ENCODE data around the gene BOC. TPM values are rescaled to one million over a fixed set of nuclear protein-coding genes. Genes with fewer than 3 reads are reported as not detected.

BOC gene
- total RNA-seq, 2 experiments from 2014 or later, result not detected

DNA sequence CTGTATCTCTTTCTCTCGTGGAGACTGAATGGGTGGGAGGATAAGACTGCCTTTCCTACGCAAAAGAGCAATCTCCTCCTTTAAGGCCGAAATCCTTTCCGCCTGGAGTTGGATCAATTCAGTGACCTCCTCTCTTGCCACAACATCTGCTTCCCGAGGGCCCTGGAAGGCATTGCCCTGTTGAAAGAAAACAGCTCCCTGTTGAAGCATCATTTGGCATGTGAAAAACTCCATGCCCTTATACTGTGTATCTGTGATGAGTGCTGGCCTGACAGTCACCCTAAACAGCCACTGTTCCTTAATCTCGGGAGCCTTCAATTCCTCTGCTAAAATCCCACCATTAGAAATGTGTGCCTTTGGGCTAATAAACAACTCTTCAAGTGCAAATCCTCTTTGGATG is 80.2 kb downstream of the BOC start:
- Histone ChIP-seq H3K27ac (ENCODE audit: low read depth in 1 of 2, low read length in 2 of 2) (no peak overlapping the region), H3K36me3 (ENCODE audit: insufficient read depth, low read length) (no peaks in the 10 kb centered on the region), H3K4me1 (ENCODE audit: insufficient read depth, low read length) (no peaks in the 10 kb centered on the region), H3K27me3 (ENCODE audit: control insufficient read depth in 1 of 2, insufficient read depth in 2 of 2, low read length in 2 of 2) (no peaks in the 10 kb centered on the region), H3K4me3 (ENCODE audit: low read length) (no peak overlapping the region), H3K9me3 (ENCODE audit: control insufficient read depth in 1 of 2, insufficient read depth in 1 of 2, low read length in 2 of 2) (no peaks in the 10 kb centered on the region)
- CTCF ChIA-PET, result no interaction called here
- no peaks in the 10 kb centered on the region for H3K9me3 Mint-ChIP-seq
- H3K4me1 Mint-ChIP-seq (ENCODE audit: low read depth), result no peaks in the 10 kb centered on the region
- H3K36me3 Mint-ChIP-seq (ENCODE audit: low read depth), result no peaks in the 10 kb centered on the region
- POLR2A ChIA-PET, result no interaction called here
- TF ChIP-seq, protein P1, sequence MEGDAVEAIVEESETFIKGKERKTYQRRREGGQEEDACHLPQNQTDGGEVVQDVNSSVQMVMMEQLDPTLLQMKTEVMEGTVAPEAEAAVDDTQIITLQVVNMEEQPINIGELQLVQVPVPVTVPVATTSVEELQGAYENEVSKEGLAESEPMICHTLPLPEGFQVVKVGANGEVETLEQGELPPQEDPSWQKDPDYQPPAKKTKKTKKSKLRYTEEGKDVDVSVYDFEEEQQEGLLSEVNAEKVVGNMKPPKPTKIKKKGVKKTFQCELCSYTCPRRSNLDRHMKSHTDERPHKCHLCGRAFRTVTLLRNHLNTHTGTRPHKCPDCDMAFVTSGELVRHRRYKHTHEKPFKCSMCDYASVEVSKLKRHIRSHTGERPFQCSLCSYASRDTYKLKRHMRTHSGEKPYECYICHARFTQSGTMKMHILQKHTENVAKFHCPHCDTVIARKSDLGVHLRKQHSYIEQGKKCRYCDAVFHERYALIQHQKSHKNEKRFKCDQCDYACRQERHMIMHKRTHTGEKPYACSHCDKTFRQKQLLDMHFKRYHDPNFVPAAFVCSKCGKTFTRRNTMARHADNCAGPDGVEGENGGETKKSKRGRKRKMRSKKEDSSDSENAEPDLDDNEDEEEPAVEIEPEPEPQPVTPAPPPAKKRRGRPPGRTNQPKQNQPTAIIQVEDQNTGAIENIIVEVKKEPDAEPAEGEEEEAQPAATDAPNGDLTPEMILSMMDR (IDR thresholded peaks at IDR 0.05), result no peak
- no peak overlapping the region for H3K4me3 Mint-ChIP-seq
- no peaks in the 10 kb centered on the region for H3K27me3 Mint-ChIP-seq
- no peak for DNase-seq
- H3K27ac Mint-ChIP-seq, result no peak overlapping the region
- intact Hi-C loops (cut with DNase I, micrococcal nuclease), result no loop called here
- no peak for ATAC-seq (ENCODE audit: poor library complexity)

DNA sequence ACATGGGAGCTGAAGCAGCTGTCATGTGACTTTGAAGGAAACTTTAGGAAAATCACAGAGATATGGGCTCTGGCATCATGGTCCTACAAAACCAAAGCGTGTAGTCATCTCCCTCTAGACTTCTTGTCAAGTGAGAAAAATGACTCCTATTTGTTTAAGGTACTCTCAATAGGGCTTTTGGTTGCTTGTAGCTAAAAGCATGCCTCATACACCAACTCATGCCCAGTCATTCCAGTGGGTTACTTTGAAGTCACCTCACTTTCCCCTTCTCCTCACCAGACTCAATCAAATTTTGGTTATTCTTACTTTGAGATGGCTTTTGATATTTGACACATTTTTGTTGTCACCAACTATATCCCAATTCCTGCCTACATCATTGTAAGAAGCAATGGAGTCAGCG is 81.6 kb downstream of the BOC start:
- H3K27me3 Mint-ChIP-seq, result no peaks in the 10 kb centered on the region
- H3K27ac ChIP-seq (ENCODE audit: low read depth in 1 of 2, low read length in 2 of 2), result no peak overlapping the region
- TF ChIP-seq, protein P1 (IDR thresholded peaks at IDR 0.05), result no peak
- ATAC-seq (ENCODE audit: poor library complexity) (no peak), DNase-seq (no peak)
- no peaks in the 10 kb centered on the region for H3K4me1 ChIP-seq (ENCODE audit: insufficient read depth, low read length)
- POLR2A ChIA-PET, result no interaction called here
- CTCF ChIA-PET, result interaction anchor here (0.6 to 1.4 kb wide), 3 partner anchors 15 to 741 kb away, joined by 3 to 5 read pairs (median 3); no protein-coding TSS in a partner anchor
- no peak overlapping the region for H3K27ac Mint-ChIP-seq
- no peak overlapping the region for H3K4me3 ChIP-seq (ENCODE audit: low read length)
- no peak overlapping the region for H3K4me3 Mint-ChIP-seq
- H3K27me3 ChIP-seq (ENCODE audit: control insufficient read depth in 1 of 2, insufficient read depth in 2 of 2, low read length in 2 of 2), result no peaks in the 10 kb centered on the region
- no peaks in the 10 kb centered on the region for H3K4me1 Mint-ChIP-seq (ENCODE audit: low read depth)
- no peaks in the 10 kb centered on the region for H3K9me3 Mint-ChIP-seq
- H3K36me3 Mint-ChIP-seq (ENCODE audit: low read depth), result peaks cover 6% of the 10 kb centered on the region
- no peaks in the 10 kb centered on the region for H3K9me3 ChIP-seq (ENCODE audit: control insufficient read depth in 1 of 2, insufficient read depth in 1 of 2, low read length in 2 of 2)
- H3K36me3 ChIP-seq (ENCODE audit: insufficient read depth, low read length), result no peaks in the 10 kb centered on the region
- intact Hi-C loops (cut with DNase I, micrococcal nuclease), result no loop called here

DNA sequence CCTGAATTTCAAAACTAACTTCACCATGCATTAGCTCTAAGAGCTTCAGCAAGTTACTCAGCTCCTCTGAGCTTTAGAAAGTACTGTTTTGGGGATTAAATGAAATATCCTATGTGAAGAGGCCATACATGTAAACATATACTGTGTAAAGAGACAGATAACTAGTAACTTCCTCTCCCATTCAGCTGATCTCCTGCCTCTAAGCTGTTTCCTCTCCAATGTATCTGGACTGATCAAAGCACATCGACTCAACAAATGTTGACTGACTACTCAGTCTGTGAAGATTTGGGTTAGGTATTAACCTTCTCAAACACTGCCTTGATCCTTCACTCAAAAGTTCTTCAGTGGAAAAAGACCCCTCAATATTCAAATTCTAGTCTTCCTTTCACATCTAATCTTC is 82.0 kb downstream of the BOC start:
- no peaks in the 10 kb centered on the region for H3K4me1 ChIP-seq (ENCODE audit: insufficient read depth, low read length)
- TF ChIP-seq, protein P1 (IDR thresholded peaks at IDR 0.05), result no peak
- ChIA-PET CTCF (interaction anchor here (1.4 kb wide), 1 partner anchor 15 kb away, joined by 3 read pairs; no protein-coding TSS in a partner anchor), POLR2A (no interaction called here)
- H3K4me3 Mint-ChIP-seq, result no peak overlapping the region
- no peak overlapping the region for H3K4me3 ChIP-seq (ENCODE audit: low read length)
- peaks cover 9% of the 10 kb centered on the region for H3K36me3 Mint-ChIP-seq (ENCODE audit: low read depth)
- H3K27ac ChIP-seq (ENCODE audit: low read depth in 1 of 2, low read length in 2 of 2), result no peak overlapping the region
- H3K4me1 Mint-ChIP-seq (ENCODE audit: low read depth), result no peaks in the 10 kb centered on the region
- H3K36me3 ChIP-seq (ENCODE audit: insufficient read depth, low read length), result no peaks in the 10 kb centered on the region
- no peaks in the 10 kb centered on the region for H3K9me3 ChIP-seq (ENCODE audit: control insufficient read depth in 1 of 2, insufficient read depth in 1 of 2, low read length in 2 of 2)
- no peaks in the 10 kb centered on the region for H3K27me3 ChIP-seq (ENCODE audit: control insufficient read depth in 1 of 2, insufficient read depth in 2 of 2, low read length in 2 of 2)
- ATAC-seq (ENCODE audit: poor library complexity) (no peak), DNase-seq (no peak)
- H3K27ac Mint-ChIP-seq, result no peak overlapping the region
- no peaks in the 10 kb centered on the region for H3K27me3 Mint-ChIP-seq
- no peaks in the 10 kb centered on the region for H3K9me3 Mint-ChIP-seq
- intact Hi-C loops (cut with DNase I, micrococcal nuclease), result no loop called here

All from CD4-positive, alpha-beta T cell (primary cell).